ENCODE measurements around the gene RPL22. TPM values are rescaled to one million over a fixed set of nuclear protein-coding genes. Genes with fewer than 3 reads are reported as not detected.

RPL22 gene
- total and polyA plus RNA-seq, 4 donors = 38.9 to 105 (median 77.3) TPM

DNA sequence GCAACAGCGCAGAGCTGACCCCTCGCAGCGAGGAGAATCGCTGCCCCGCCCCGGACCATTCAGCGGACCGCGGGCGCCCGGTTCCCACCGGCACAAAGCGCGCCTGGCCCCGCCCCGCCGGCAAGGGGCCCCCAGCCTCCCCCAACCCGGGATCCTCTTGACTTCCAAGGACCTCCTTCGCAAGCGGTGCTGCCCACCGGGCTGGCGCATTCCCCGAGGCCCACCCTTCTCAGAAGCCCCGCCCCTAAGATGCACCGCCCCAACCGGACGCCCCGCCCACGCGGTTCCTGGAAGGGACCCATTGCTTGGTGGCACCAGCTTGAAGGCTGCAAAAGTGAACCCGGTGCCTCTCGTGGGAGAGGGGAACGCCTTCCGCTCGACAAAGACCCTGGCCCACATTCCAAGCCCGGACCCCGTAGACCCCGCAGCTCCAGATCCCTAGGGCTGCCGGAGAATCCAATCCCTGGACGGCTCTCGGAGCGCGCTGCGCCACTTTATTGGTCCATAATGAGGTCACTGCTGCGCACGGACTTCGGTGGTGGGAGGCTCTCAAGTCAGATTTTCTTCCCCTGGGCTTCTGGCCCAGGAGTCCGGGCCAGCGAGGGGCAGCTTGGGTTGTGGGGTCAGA, 46.6 kb upstream of the RPL22 start:
- 5% methylated on average over 49 of the region's 49 CpGs for WGBS
- no peaks in the 10 kb centered on the region for H3K36me3 ChIP-seq (ENCODE audit: control insufficient read depth in 4 of 4, insufficient read depth in 3 of 4, low read depth in 1 of 4, low read length in 3 of 4)
- peak; percentile 69 for DNase-seq (ENCODE audit: low spot score)
- peaks cover 0 to 33% (median 15%) of the 10 kb centered on the region in 4 donors for H3K4me1 ChIP-seq (ENCODE audit: control insufficient read depth in 4 of 4, insufficient read depth in 4 of 4, low read length in 3 of 4)
- H3K27ac ChIP-seq (ENCODE audit: low read depth in 1 of 2, low read length in 2 of 2) = no peak overlapping the region
- H3K9me3 ChIP-seq (ENCODE audit: control insufficient read depth in 4 of 4, low read length in 3 of 4) = no peaks in the 10 kb centered on the region
- H3K9ac ChIP-seq (ENCODE audit: low read depth in 1 of 2, low read length in 2 of 2) = no peak overlapping the region
- H3K27me3 ChIP-seq (ENCODE audit: control insufficient read depth in 4 of 4, insufficient read depth in 4 of 4, low read length in 3 of 4) = peaks cover 5 to 19% (median 7%) of the 10 kb centered on the region in 4 donors
- TF ChIP-seq FOXA1 (IDR thresholded peaks at IDR 0.05) (no peak), SP1 (IDR thresholded peaks at IDR 0.05) (no peak), JUND (IDR thresholded peaks at IDR 0.05) (no peak), FOXA2 (IDR thresholded peaks at IDR 0.05) (no peak)
- TF ChIP-seq, protein P1, sequence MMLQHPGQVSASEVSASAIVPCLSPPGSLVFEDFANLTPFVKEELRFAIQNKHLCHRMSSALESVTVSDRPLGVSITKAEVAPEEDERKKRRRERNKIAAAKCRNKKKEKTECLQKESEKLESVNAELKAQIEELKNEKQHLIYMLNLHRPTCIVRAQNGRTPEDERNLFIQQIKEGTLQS (IDR thresholded peaks at IDR 0.05) = no peak
- TF ChIP-seq, protein P2, sequence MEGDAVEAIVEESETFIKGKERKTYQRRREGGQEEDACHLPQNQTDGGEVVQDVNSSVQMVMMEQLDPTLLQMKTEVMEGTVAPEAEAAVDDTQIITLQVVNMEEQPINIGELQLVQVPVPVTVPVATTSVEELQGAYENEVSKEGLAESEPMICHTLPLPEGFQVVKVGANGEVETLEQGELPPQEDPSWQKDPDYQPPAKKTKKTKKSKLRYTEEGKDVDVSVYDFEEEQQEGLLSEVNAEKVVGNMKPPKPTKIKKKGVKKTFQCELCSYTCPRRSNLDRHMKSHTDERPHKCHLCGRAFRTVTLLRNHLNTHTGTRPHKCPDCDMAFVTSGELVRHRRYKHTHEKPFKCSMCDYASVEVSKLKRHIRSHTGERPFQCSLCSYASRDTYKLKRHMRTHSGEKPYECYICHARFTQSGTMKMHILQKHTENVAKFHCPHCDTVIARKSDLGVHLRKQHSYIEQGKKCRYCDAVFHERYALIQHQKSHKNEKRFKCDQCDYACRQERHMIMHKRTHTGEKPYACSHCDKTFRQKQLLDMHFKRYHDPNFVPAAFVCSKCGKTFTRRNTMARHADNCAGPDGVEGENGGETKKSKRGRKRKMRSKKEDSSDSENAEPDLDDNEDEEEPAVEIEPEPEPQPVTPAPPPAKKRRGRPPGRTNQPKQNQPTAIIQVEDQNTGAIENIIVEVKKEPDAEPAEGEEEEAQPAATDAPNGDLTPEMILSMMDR (IDR thresholded peaks at IDR 0.05; ENCODE audit: low read depth, low read length, missing input control) = no peak
- TF ChIP-seq, protein P3, sequence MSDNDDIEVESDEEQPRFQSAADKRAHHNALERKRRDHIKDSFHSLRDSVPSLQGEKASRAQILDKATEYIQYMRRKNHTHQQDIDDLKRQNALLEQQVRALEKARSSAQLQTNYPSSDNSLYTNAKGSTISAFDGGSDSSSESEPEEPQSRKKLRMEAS (IDR thresholded peaks at IDR 0.05) = no peak
- H3K4me3 ChIP-seq (ENCODE audit: low read depth in 1 of 3, low read length in 3 of 3) = peak overlapping the region in 1 of 3 donors; percentile 10

- Histone ChIP-seq H3K9ac (ENCODE audit: low read depth in 1 of 2, low read length in 2 of 2) (no peak overlapping the region), H3K27ac (ENCODE audit: low read depth in 1 of 2, low read length in 2 of 2) (no peak overlapping the region), H3K4me3 (ENCODE audit: low read depth in 1 of 3, low read length in 3 of 3) (peak overlapping the region in 1 of 3 donors; percentile 16), H3K9me3 (ENCODE audit: control insufficient read depth in 4 of 4, low read length in 3 of 4) (no peaks in the 10 kb centered on the region), H3K4me1 (ENCODE audit: control insufficient read depth in 4 of 4, insufficient read depth in 4 of 4, low read length in 3 of 4) (peaks cover 0 to 33% (median 14%) of the 10 kb centered on the region in 4 donors), H3K36me3 (ENCODE audit: control insufficient read depth in 4 of 4, insufficient read depth in 3 of 4, low read depth in 1 of 4, low read length in 3 of 4) (no peaks in the 10 kb centered on the region), H3K27me3 (ENCODE audit: control insufficient read depth in 4 of 4, insufficient read depth in 4 of 4, low read length in 3 of 4) (peaks cover 6 to 14% (median 9%) of the 10 kb centered on the region in 4 donors)
- peak; percentile 82 for DNase-seq (ENCODE audit: low spot score)
- 3% methylated on average over 79 of the region's 79 CpGs for WGBS
- TF ChIP-seq NR2F2 (IDR thresholded peaks at IDR 0.05) (no peak), FOXA1 (IDR thresholded peaks at IDR 0.05) (no peak), JUND (IDR thresholded peaks at IDR 0.05) (no peak), HNF4G (IDR thresholded peaks at IDR 0.05) (no peak), SP1 (IDR thresholded peaks at IDR 0.05) (no peak), YY1 (IDR thresholded peaks at IDR 0.05) (no peak), RAD21 (IDR thresholded peaks at IDR 0.05) (peak; percentile 56 to 74), REST (IDR thresholded peaks at IDR 0.05) (peak; percentile 98), ZBTB33 (IDR thresholded peaks at IDR 0.05) (no peak), RXRA (IDR thresholded peaks at IDR 0.05) (no peak), HNF4A (conservative IDR thresholded peaks at IDR 0.05) (no peak), FOXA2 (IDR thresholded peaks at IDR 0.05) (no peak), GABPA (IDR thresholded peaks at IDR 0.05 in 1 of 2, conservative IDR thresholded peaks at IDR 0.05 in 1 of 2) (no peak), EGR1 (IDR thresholded peaks at IDR 0.05; ENCODE audit: low read depth in 2 of 2) (no peak)
- TF ChIP-seq, protein P2 (IDR thresholded peaks at IDR 0.05; ENCODE audit: low read depth, low read length, missing input control) = peak; percentile 77
- TF ChIP-seq, protein P3 (IDR thresholded peaks at IDR 0.05) = no peak
- TF ChIP-seq, protein P1 (IDR thresholded peaks at IDR 0.05) = no peak
Observed at GRCh38 chr1:6245086-6245868, 45.9 kb upstream of the RPL22 start.
